ENCODE data around the gene PRRC2A.

Gene PRRC2A

DNA sequence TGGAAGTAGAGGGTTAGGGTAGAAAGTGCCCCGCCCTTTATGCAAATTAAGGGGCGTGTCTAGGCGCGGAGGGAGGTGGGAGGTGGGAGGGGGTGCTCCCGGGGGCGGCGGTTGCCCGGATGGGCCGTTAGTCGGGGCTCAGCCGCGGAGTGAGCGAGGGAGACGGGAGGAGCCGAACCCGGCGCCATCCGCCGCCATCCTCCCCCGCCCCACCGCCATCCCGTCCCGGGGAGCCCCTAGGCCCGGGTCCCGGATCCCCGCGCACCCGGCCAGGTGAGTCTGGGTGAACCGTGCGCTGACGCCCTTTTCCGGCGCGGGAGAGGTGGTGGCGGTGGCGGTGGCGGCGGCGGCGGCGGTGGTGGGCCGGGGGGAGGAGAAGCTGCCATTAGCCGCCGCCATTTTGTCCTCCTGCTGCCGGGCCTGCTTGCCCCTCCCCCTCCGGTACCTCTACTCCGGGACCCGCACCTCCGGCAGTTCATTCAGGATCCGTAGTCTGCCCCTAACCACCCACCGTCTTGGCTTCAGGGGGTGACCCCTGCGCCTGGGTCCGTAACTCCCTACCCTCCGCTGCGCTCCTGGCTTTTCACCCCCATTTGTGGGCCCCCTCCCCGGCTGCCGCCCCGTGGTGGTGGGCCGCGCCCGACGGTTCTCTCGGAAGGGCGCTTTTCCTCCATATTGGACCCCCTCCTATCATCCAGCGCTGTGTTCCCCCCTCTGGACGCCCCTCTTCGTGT is at the start of gene PRRC2A:
TSS of gene PRRC2A (plus strand) at position 130 of the 734 bp plus-strand sequence. CDS start 2,075 bp downstream, outside the sequence.
- DNase-seq: peak; percentile 94

- peak; percentile 77 for DNase-seq
Measured at GRCh38 chr6:31572041-31572911, 48.2 kb upstream of the PRRC2A start, which contains the start of gene LTA. Gene LTA (plus strand): TSS chr6:31572289. CDS start chr6:31572743, 454 bp downstream.

GRCh38 chr6:31573239-31574105 is 47.0 kb upstream of the PRRC2A start:
- no peak for DNase-seq

GRCh38 chr6:31574106-31575061 is 46.1 kb upstream of the PRRC2A start:
- no peak for DNase-seq

DNA sequence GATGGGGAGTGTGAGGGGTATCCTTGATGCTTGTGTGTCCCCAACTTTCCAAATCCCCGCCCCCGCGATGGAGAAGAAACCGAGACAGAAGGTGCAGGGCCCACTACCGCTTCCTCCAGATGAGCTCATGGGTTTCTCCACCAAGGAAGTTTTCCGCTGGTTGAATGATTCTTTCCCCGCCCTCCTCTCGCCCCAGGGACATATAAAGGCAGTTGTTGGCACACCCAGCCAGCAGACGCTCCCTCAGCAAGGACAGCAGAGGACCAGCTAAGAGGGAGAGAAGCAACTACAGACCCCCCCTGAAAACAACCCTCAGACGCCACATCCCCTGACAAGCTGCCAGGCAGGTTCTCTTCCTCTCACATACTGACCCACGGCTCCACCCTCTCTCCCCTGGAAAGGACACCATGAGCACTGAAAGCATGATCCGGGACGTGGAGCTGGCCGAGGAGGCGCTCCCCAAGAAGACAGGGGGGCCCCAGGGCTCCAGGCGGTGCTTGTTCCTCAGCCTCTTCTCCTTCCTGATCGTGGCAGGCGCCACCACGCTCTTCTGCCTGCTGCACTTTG is 45.1 kb upstream of the PRRC2A start, which contains the start of gene TNF:
TSS of gene TNF (plus strand) at position 231 of the 567 bp plus-strand sequence. CDS start at position 408, 177 bp downstream.
- peak; percentile 80 for DNase-seq

DNA sequence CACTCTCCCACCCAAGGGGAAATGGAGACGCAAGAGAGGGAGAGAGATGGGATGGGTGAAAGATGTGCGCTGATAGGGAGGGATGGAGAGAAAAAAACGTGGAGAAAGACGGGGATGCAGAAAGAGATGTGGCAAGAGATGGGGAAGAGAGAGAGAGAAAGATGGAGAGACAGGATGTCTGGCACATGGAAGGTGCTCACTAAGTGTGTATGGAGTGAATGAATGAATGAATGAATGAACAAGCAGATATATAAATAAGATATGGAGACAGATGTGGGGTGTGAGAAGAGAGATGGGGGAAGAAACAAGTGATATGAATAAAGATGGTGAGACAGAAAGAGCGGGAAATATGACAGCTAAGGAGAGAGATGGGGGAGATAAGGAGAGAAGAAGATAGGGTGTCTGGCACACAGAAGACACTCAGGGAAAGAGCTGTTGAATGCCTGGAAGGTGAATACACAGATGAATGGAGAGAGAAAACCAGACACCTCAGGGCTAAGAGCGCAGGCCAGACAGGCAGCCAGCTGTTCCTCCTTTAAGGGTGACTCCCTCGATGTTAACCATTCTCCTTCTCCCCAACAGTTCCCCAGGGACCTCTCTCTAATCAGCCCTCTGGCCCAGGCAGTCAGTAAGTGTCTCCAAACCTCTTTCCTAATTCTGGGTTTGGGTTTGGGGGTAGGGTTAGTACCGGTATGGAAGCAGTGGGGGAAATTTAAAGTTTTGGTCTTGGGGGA is 44.4 kb upstream of the PRRC2A start:
- DNase-seq: no peak

GRCh38 chr6:31576897-31577578 is 43.5 kb upstream of the PRRC2A start:
- DNase-seq: no peak

- DNase-seq: no peak
Measured at GRCh38 chr6:31577579-31577966, 42.9 kb upstream of the PRRC2A start.

- DNase-seq: no peak
Measured at GRCh38 chr6:31578184-31579118, 42.1 kb upstream of the PRRC2A start.

DNA sequence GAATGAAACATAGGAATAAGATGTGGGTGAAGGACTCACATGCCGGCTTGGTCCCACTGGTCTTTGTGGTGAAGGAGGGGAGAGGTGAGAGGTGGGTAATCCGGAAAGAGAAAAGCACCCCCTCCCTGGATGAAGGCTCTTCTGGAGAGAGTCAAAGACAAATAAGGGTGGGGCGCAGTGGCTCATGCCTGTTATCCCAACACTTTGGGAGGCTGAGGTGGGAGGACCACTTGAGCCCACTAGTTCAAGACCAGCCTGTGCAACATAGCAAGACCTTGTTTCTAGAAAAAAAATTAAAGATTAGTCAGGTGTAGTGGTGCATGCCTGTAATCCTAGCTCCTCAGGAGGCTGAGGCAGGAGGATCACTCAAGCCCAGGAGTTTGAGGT is 41.4 kb upstream of the PRRC2A start:
- DNase-seq: no peak

GRCh38 chr6:31579546-31580437 is 40.7 kb upstream of the PRRC2A start:
- no peak for DNase-seq

DNA sequence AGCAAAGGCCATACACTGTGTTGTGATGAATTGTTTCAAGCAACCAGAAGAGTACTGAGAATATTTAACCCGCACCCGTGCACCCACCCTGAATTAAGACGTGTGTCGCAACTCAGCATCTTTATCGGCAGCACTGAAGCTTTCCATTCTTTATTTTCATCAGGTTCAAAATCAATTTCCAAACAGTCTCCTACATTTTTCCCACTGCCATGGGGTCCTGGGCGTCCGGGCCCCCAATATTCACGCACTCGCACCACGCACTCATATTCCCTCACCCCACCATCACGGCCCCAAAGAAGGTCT is 40.1 kb upstream of the PRRC2A start:
- DNase-seq: no peak

DNA sequence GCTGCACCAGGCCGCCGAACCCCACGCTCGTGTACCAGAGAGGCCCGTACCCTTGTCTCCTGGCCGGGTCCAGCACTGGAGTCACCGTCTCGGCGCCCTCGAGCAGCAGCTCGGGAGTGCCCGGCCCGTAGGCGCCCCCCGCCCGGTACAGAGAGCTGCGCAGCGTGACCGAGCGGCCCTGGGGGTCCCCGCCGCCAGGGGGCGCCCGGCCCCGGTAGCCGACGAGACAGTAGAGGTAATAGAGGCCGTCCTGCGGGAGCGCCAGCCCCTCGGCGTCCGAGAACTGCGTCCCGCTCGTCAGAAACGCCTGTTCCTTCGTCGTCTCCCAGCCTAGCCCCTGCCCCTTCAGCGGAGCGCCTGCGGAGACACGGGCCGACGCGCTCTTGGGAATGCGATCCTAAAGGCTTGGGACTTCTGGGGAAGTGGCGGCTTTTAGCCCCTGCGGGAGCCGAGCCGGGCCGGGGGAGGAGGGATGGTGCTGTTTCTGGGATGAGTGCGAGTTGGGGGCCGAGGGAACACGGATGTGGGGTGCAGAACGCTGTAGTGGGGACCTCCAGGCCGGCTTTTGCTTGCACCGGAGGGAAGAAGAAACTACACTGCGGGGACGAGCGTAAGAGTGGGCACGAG is 39.6 kb upstream of the PRRC2A start:
- peak; percentile 90 for DNase-seq

GRCh38 chr6:31581434-31582229 is 38.9 kb upstream of the PRRC2A start:
- DNase-seq: no peak

- no peak for DNase-seq
Measured at GRCh38 chr6:31582230-31582643, 38.3 kb upstream of the PRRC2A start, which contains the start of gene LTB. Gene LTB (minus strand): TSS chr6:31582424. CDS start chr6:31582417, 7 bp downstream.

- no peak for DNase-seq
Measured at GRCh38 chr6:31585491-31585890, 35.0 kb upstream of the PRRC2A start.

Measured in stimulated activated CD4-positive, alpha-beta T cell treated with anti-CD3 and anti-CD28 coated beads, Interleukin-12 subunit alpha, Interleukin-12 subunit beta, amount 100 ng/mL, for 4 hours (primary cell).